Activated T-helper 1 cell treated with anti-CD3 and anti-CD28 coated beads, Interleukin-12 subunit alpha, Interleukin-12 subunit beta, Interleukin-2, Interleukin-4 antibody, amounts not matched to agents 30 ng/mL and 10 ng/mL and 1 ng/mL, durations not matched to agents 14 hours and 24 hours and 36 hours (primary cell): ENCODE results near the gene TRPM8. TPM values are rescaled to one million over a fixed set of nuclear protein-coding genes. Genes with fewer than 3 reads are reported as not detected.

ENCODE experiments used
- DNase-seq: peaks from one replicate; pipeline ENCODE4 v3.0.0; 2021; ENCODE audit warnings: low spot score
- H3K27ac Mint-ChIP-seq: one replicate; pipeline ENCODE4 v1.8.0; 2021; ENCODE audit warnings: mild to moderate bottlenecking, mixed read lengths
- H3K27me3 Mint-ChIP-seq: one replicate; pipeline ENCODE4 v1.8.0; 2022; ENCODE audit warnings: mild to moderate bottlenecking, moderate library complexity, mixed read lengths; ENCODE audit not compliant: insufficient read depth
- H3K36me3 Mint-ChIP-seq: one replicate; pipeline ENCODE4 v1.8.0; 2021; ENCODE audit warnings: low read depth, mixed read lengths
- H3K4me1 Mint-ChIP-seq: one replicate; pipeline ENCODE4 v1.8.0; 2021; ENCODE audit warnings: low read depth, mixed read lengths
- H3K4me3 Mint-ChIP-seq: one replicate; pipeline ENCODE4 v1.8.0; 2021; ENCODE audit warnings: mild to moderate bottlenecking, moderate library complexity, mixed read lengths
- H3K9me3 Mint-ChIP-seq: one replicate; pipeline ENCODE4 v1.8.0; 2021; ENCODE audit warnings: mixed read lengths
- intact Hi-C: fragments of 100-400 bp; cut with micrococcal nuclease; formaldehyde crosslinking; loops from one replicate; pipeline ENCODE4 v1.15.1; 2024
- total RNA-seq: library from RNA; stranded (reverse); gene quantifications from 2 replicates; pipeline ENCODE4 v1.2.3, GENCODE V29; 2022

Gene TRPM8
- total RNA-seq, 1 donor from 2014 or later = not detected

GRCh38 chr2:233999182-233999581 lies 82.0 kb downstream of the TRPM8 start:
- intact Hi-C loops = no loop called here
- no peak overlapping the region for H3K4me3 Mint-ChIP-seq

GRCh38 chr2:234001380-234002160 lies 84.4 kb downstream of the TRPM8 start:
- peak overlapping the region; percentile 13 for H3K4me3 Mint-ChIP-seq
- peaks cover 14% of the 10 kb centered on the region for H3K4me1 Mint-ChIP-seq
- H3K27ac Mint-ChIP-seq = peak overlapping the region; percentile 46
- peak; percentile 23 for DNase-seq
- intact Hi-C loops = loop anchor here (1.0 to 5.0 kb wide), 3 partner anchors 11 to 101 kb away; no protein-coding TSS in a partner anchor
- H3K27me3 Mint-ChIP-seq = peaks cover 18% of the 10 kb centered on the region
- H3K36me3 Mint-ChIP-seq = peaks cover 2% of the 10 kb centered on the region
- H3K9me3 Mint-ChIP-seq = no peaks in the 10 kb centered on the region

More at GRCh38 chr2:233999182-233999581, 82.0 kb downstream of the TRPM8 start:
- no peak for DNase-seq
- H3K36me3 Mint-ChIP-seq = peaks cover 2% of the 10 kb centered on the region
- no peaks in the 10 kb centered on the region for H3K9me3 Mint-ChIP-seq
- H3K4me1 Mint-ChIP-seq = peaks cover 21% of the 10 kb centered on the region
- peaks cover 16% of the 10 kb centered on the region for H3K27me3 Mint-ChIP-seq
- H3K27ac Mint-ChIP-seq = no peak overlapping the region

DNA sequence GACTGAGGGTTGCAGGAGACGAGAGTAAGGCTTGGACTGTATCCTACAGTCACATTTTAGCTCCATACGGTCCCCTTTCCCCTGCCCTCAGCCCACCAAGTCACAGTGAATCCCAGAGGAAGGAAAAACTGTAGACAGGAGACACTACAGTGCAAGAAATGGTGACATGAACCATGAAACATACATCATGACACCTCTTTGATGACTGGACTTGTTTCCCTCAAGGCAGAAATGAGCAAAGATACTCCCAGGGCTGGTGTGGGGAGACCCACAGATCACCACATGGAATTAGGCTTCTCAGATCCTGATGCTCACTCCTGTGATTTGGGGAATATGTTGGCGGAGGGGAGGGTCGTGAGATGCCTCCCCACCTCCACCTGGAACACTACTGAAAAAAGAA lies 85.1 kb downstream of the TRPM8 start:
- DNase-seq = no peak
- peaks cover 13% of the 10 kb centered on the region for H3K4me1 Mint-ChIP-seq
- no peak overlapping the region for H3K4me3 Mint-ChIP-seq
- H3K36me3 Mint-ChIP-seq = peaks cover 2% of the 10 kb centered on the region
- intact Hi-C loops = loop anchor here (5.0 kb wide), 1 partner anchor 100 kb away; no protein-coding TSS in a partner anchor
- no peak overlapping the region for H3K27ac Mint-ChIP-seq
- peaks cover 22% of the 10 kb centered on the region for H3K27me3 Mint-ChIP-seq
- no peaks in the 10 kb centered on the region for H3K9me3 Mint-ChIP-seq

- Mint-ChIP-seq H3K27me3 (peaks cover 30% of the 10 kb centered on the region), H3K4me1 (peaks cover 13% of the 10 kb centered on the region), H3K9me3 (no peaks in the 10 kb centered on the region), H3K4me3 (no peak overlapping the region), H3K36me3 (peaks cover 2% of the 10 kb centered on the region), H3K27ac (no peak overlapping the region)
- intact Hi-C loops = loop anchor here (5.0 kb wide), 1 partner anchor 98 kb away; no protein-coding TSS in a partner anchor
- no peak for DNase-seq
Measured at GRCh38 chr2:234003972-234004617, 86.9 kb downstream of the TRPM8 start.

- Mint-ChIP-seq H3K27ac (no peak overlapping the region), H3K4me3 (no peak overlapping the region), H3K36me3 (peaks cover 2% of the 10 kb centered on the region), H3K27me3 (peaks cover 35% of the 10 kb centered on the region), H3K4me1 (peaks cover 13% of the 10 kb centered on the region), H3K9me3 (no peaks in the 10 kb centered on the region)
- no peak for DNase-seq
- intact Hi-C loops = no loop called here
Measured at GRCh38 chr2:234005126-234005525, 88.0 kb downstream of the TRPM8 start.

GRCh38 chr2:234006501-234006900 lies 89.3 kb downstream of the TRPM8 start:
- no peak for DNase-seq
- Mint-ChIP-seq H3K4me3 (no peak overlapping the region), H3K27ac (no peak overlapping the region), H3K4me1 (peaks cover 6% of the 10 kb centered on the region), H3K27me3 (peaks cover 40% of the 10 kb centered on the region), H3K9me3 (no peaks in the 10 kb centered on the region), H3K36me3 (peaks cover 2% of the 10 kb centered on the region)
- intact Hi-C loops = no loop called here

- no peak overlapping the region for H3K4me3 Mint-ChIP-seq
- no peaks in the 10 kb centered on the region for H3K4me1 Mint-ChIP-seq
- peaks cover 57% of the 10 kb centered on the region for H3K27me3 Mint-ChIP-seq
- no peak for DNase-seq
- H3K9me3 Mint-ChIP-seq = no peaks in the 10 kb centered on the region
- no peak overlapping the region for H3K27ac Mint-ChIP-seq
- H3K36me3 Mint-ChIP-seq = peaks cover 1% of the 10 kb centered on the region
- intact Hi-C loops = no loop called here
Measured at GRCh38 chr2:234014427-234014826, 97.3 kb downstream of the TRPM8 start.

DNA sequence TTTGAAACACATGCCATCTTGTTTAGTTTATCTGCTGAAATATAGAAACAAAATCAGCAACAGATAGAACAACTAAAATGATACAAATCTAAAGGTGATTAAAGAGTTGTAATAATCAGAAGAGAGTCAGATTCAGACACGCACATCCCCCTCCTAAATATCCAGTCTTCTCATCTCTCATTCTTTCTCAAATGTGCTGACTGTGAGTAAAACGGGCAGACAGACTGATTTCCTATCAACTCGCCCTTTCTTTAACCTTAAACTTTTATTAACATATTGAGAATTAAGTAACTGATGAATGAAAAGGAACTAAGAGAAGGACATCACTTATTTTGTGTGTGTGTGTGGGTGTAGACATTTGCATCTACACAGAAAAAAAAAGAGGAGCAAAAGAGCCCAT lies 98.7 kb downstream of the TRPM8 start:
- peaks cover 1% of the 10 kb centered on the region for H3K36me3 Mint-ChIP-seq
- H3K27me3 Mint-ChIP-seq = peaks cover 53% of the 10 kb centered on the region
- intact Hi-C loops = no loop called here
- DNase-seq = no peak
- no peak overlapping the region for H3K27ac Mint-ChIP-seq
- H3K4me1 Mint-ChIP-seq = no peaks in the 10 kb centered on the region
- no peaks in the 10 kb centered on the region for H3K9me3 Mint-ChIP-seq
- H3K4me3 Mint-ChIP-seq = no peak overlapping the region

DNA sequence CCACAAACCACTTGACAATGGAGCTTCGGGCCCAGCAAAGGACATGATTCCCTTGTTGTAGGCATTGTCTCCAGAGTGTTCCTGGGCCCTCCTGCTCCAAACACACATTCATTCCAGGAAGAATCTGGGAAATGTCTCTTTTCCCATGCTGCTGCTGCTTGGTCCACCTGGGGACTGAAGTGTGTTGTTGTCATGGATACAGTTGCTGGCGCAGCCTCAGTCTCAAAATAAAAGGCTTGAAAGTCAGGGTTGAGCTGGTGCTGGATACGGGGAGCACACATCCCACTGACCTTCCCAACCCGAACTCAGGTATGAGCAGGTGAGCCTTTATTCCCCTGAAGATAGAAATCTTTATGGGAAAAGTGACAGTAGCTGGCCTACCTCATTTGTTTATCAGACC lies 102.7 kb downstream of the TRPM8 start:
- no peaks in the 10 kb centered on the region for H3K4me1 Mint-ChIP-seq
- H3K27ac Mint-ChIP-seq = no peak overlapping the region
- no peak overlapping the region for H3K4me3 Mint-ChIP-seq
- peaks cover 3% of the 10 kb centered on the region for H3K36me3 Mint-ChIP-seq
- H3K27me3 Mint-ChIP-seq = peaks cover 44% of the 10 kb centered on the region
- peaks cover 12% of the 10 kb centered on the region for H3K9me3 Mint-ChIP-seq
- intact Hi-C loops = no loop called here
- no peak for DNase-seq

DNA sequence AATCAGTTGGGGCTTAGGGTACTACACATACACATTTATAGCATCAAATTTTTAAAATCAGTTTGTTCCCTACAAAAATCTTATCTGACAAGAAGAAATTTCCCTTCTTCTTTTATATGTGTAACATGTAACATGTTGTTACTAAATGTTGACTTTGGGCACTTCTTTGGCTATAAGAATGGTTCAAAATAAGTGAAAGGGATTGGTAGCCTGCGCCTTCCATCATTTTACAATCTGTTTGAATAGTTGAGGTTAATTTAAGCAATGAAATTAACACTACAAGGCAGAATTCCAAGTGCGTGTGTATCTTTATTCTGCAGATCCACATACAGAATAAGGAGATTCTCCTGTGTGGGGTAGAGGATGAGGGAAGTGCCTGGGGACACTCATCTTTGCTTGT lies 103.2 kb downstream of the TRPM8 start:
- Mint-ChIP-seq H3K9me3 (peaks cover 12% of the 10 kb centered on the region), H3K36me3 (peaks cover 3% of the 10 kb centered on the region), H3K4me1 (peaks cover 3% of the 10 kb centered on the region), H3K4me3 (no peak overlapping the region), H3K27ac (no peak overlapping the region), H3K27me3 (peaks cover 42% of the 10 kb centered on the region)
- intact Hi-C loops = no loop called here
- no peak for DNase-seq

- Mint-ChIP-seq H3K4me1 (peaks cover 24% of the 10 kb centered on the region), H3K27ac (no peak overlapping the region), H3K4me3 (no peak overlapping the region), H3K27me3 (peaks cover 23% of the 10 kb centered on the region), H3K9me3 (peaks cover 12% of the 10 kb centered on the region), H3K36me3 (peaks cover 3% of the 10 kb centered on the region)
- intact Hi-C loops = no loop called here
- no peak for DNase-seq
Measured at GRCh38 chr2:234022424-234022823, 105.3 kb downstream of the TRPM8 start.

- Mint-ChIP-seq H3K4me3 (no peak overlapping the region), H3K27ac (no peak overlapping the region), H3K9me3 (peaks cover 12% of the 10 kb centered on the region), H3K4me1 (peaks cover 29% of the 10 kb centered on the region), H3K36me3 (peaks cover 3% of the 10 kb centered on the region), H3K27me3 (peaks cover 17% of the 10 kb centered on the region)
- DNase-seq = no peak
- intact Hi-C loops = no loop called here
Measured at GRCh38 chr2:234024304-234024703, 107.1 kb downstream of the TRPM8 start.

GRCh38 chr2:234025466-234025865 lies 108.3 kb downstream of the TRPM8 start:
- DNase-seq = no peak
- intact Hi-C loops = no loop called here
- H3K4me1 Mint-ChIP-seq = peaks cover 29% of the 10 kb centered on the region
- H3K9me3 Mint-ChIP-seq = peaks cover 12% of the 10 kb centered on the region
- H3K27me3 Mint-ChIP-seq = peaks cover 13% of the 10 kb centered on the region
- H3K4me3 Mint-ChIP-seq = peak overlapping the region; percentile 57
- H3K27ac Mint-ChIP-seq = no peak overlapping the region
- peaks cover 3% of the 10 kb centered on the region for H3K36me3 Mint-ChIP-seq
